GM12892 (cell line): ENCODE data around the gene ZDHHC11.
"Not testable (repeated sequence)": the region's sequence is repeated elsewhere in the genome, so short reads cannot be mapped to it uniquely, and the experiment has no call there.

Experiments
- DNase-seq: peaks from one replicate; pipeline ENCODE4 v3.0.0; 2011; ENCODE audit not compliant: insufficient read length
- FAIRE-seq: peaks from 2 replicates; lab custom pipeline; 2011; peaks lifted over from hg19 to GRCh38; lab: Jason Lieb, UNC
- POLR2A ChIP-seq: IDR thresholded peaks from 2 replicates; pipeline ENCODE4 v1.6.1; 2011; ENCODE audit warnings: low read depth, low read length, control low read depth
- POLR2AphosphoS5 ChIP-seq: IDR thresholded peaks from 2 replicates; pipeline ENCODE4 v1.6.1; 2011; ENCODE audit warnings: low read depth, low read length, control low read depth
- TAF1 ChIP-seq: IDR thresholded peaks from 2 replicates; pipeline ENCODE4 v1.6.1; 2011; ENCODE audit warnings: low read depth, mild to moderate bottlenecking, control low read depth, low read length, borderline replicate concordance

ZDHHC11 gene

GRCh38 chr5:886036-886435, 35.2 kb upstream of the ZDHHC11 start:
- no peak for TF ChIP-seq TAF1
- no peak for TF ChIP-seq POLR2AphosphoS5
- no peak for TF ChIP-seq POLR2A
- FAIRE-seq (no peak), DNase-seq (no peak)

DNA sequence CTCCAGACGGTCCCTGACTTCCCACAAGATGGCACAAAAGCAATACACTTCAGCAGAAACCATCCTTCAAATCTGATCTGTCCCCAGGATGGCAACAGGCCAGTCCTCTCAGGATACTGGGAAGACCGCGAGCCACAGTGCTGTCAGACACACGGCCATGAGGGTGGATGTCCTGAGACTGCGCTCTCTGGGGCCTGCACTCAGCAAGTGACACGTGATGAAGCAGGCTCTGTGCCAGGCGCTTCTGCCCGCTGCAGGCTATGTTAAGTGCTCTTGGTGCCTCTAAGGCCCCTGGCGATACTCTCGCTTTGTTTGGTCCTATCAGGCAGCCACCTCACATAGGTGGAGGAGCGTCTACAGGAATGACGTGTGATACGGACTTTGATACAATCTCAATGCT, 34.7 kb upstream of the ZDHHC11 start:
- FAIRE-seq (no peak), DNase-seq (no peak)
- TF ChIP-seq POLR2AphosphoS5 (no peak), TAF1 (no peak), POLR2A (no peak)

GRCh38 chr5:885127-885442, 34.3 kb upstream of the ZDHHC11 start:
- FAIRE-seq, result no peak
- TF ChIP-seq POLR2AphosphoS5 (no peak), POLR2A (no peak), TAF1 (no peak)
- no peak for DNase-seq

DNA sequence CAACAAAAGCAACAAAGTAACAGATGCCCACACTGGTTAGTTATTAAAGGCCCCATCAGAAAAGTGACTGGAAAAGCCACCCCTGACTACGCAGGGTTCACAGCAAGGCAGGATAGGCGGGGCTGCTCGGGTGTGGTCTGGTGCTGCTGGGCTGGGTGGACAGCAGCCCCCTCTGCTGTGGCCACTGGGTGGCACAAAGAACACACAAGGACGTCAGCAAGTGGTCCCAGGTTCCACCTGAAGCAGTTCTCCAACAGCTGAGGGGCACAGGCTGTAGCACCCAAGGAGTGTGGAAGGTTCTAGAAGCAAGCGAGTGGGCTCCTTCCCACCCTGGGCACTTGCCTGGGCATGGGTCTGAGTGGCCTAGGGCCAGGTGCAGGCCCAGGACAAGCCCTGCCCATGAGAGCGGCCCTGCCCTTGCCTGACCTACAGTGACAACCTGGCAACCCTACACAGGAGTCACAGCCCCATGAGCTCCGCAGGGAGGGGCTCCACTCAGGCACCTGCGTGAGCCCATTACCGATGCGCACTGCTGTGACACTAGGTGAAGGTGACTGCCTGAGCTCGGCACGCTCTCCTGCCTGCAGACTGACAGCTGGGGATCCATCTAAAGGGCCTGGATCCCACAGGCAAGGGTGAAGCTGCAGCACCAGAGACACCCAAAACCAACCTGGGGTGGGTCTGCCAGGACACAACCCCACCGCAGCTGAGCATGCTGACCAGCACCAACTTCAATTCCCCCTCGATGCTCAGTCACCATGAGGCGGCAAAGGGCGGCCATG, 33.8 kb upstream of the ZDHHC11 start:
- FAIRE-seq (no peak), DNase-seq (no peak)
- TF ChIP-seq TAF1, result no peak
- no peak for TF ChIP-seq POLR2A
- TF ChIP-seq POLR2AphosphoS5, result no peak

DNA sequence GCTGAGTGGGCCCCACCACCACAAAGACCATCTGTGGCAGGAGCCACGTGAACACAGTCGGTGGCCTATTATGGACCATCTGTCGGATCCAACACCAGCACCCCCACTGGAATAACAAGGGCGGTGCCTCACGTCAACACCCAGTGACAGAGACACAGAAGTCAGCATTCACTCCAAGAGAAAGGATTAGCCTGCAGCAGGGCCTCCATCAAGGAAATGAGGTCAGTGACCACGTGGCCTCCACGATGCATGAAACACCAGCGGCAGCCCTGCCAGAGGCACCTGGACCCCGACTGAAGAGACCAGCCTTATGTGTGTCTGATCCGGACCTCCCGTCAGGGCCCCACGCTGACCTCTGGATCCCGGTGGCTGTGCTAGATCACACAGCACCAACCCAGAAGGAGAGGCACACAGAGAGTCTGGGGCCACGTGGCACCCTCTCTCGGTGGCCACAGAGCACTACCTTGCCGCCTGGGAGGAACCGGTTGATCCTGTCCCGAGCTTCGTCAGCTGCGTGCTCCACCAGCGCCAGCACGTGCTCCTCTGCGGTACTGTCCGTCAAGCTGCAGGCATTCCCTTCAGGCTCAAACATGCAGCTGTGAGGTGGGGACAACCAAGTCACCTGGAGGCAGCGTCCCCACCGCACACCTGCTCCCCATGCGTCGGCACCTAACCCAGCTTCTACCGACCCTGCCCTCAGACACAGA, 32.8 kb upstream of the ZDHHC11 start:
- no peak for DNase-seq
- TF ChIP-seq TAF1, result no peak
- TF ChIP-seq POLR2A, result no peak
- no peak for TF ChIP-seq POLR2AphosphoS5
- no peak for FAIRE-seq

GRCh38 chr5:882253-883183, 31.7 kb upstream of the ZDHHC11 start:
- FAIRE-seq, result no peak

DNA sequence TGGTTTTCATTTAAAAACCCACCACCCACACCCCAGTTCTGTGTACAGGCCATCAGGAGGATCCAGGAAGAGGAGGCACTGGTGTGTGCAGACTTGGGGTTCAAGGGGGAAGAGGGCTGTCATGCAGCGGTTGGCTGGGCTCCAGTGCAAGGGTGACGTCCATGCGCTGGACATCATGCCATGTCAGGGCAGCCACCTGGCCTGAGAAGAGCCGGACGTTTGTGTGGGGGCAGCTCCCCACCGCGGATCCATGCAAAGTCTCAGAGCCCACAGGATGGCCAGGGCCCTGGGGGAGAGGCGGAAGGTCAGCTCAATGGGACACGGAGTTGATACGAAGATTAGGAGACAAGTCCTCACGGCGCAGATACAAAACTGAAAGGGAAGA, 30.8 kb upstream of the ZDHHC11 start:
- TF ChIP-seq POLR2AphosphoS5 (no peak), TAF1 (no peak), POLR2A (no peak)
- DNase-seq (no peak), FAIRE-seq (no peak)

More at GRCh38 chr5:882253-883183, 31.7 kb upstream of the ZDHHC11 start:
- no peak for DNase-seq
- TF ChIP-seq POLR2AphosphoS5 (peak; percentile 48; the same call in 1 of the 2 replicates), TAF1 (no peak), POLR2A (peak; percentile 39)

- no peak for TF ChIP-seq POLR2AphosphoS5
- no peak for TF ChIP-seq TAF1
- TF ChIP-seq POLR2A, result no peak
- FAIRE-seq (no peak), DNase-seq (no peak)
These were observed 30.2 kb upstream of the ZDHHC11 start for GRCh38 chr5:880816-881550.

- not testable (repeated sequence) for FAIRE-seq, DNase-seq
These were observed 27.9 kb upstream of the ZDHHC11 start for GRCh38 chr5:878677-879076.

DNA sequence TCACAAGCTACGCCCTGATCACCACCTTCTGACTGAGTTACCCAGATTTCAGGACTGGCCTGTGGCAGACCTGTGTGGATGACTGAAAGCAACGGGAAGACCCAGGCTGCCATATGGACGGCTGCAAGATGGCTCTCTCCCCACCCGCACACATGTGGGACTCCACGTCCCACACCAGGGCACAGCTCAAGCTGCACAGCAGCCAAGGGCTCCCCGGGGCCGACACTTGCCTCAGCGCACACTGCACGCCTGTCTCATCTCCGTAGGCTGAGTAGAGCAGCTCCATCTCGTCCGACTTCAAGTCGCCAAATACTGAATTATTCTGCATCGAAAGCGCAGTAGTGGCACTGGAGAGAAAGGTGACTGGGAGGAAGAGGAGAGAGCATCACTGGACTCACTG, 27.3 kb upstream of the ZDHHC11 start:
- no peak for TF ChIP-seq POLR2AphosphoS5
- no peak for TF ChIP-seq POLR2A
- TF ChIP-seq TAF1, result no peak
- FAIRE-seq (no peak), DNase-seq (no peak)

GRCh38 chr5:876398-877365, 25.9 kb upstream of the ZDHHC11 start:
- TF ChIP-seq POLR2A (no peak), TAF1 (no peak), POLR2AphosphoS5 (no peak)
- FAIRE-seq, result no peak
- no peak for DNase-seq

DNA sequence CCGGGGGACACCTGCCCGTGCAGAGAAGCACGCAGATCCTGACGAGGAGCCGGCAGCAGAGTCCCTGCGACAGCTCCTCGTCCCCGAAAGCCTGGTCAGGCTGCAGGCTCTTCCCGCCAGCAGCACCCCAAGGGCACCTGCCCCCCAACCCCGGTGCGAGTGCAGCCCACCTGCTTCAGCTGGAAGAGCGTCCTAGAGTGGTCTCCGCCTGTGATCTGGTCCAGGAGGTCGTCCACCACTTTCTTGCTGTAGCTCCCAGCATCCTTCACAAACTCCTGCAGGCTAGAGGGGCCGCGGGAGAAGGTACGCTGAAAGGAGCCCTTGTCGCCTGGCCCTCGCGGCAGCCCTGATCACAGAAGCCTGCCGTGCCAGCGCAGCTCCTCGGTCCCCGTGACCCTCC, 25.1 kb upstream of the ZDHHC11 start:
- FAIRE-seq (no peak), DNase-seq (no peak)
- TF ChIP-seq POLR2AphosphoS5, result no peak
- no peak for TF ChIP-seq TAF1
- TF ChIP-seq POLR2A, result no peak
